RWPE1 (cell line): Measurements from ENCODE around the gene C10orf95.
"Not testable (repeated sequence)": the region's sequence is repeated elsewhere in the genome, so short reads cannot be mapped to it uniquely, and the experiment has no call there.

Experiments
- CTCF ChIA-PET: fragments of 350-600 bp; sonication (Branson Sonifier 250); formaldehyde crosslinking; extraction: SDS; loops from one replicate; lab custom pipeline; 2021; lab: Yijun Ruan, JAX
- POLR2A ChIA-PET: fragments of 400-600 bp; formaldehyde crosslinking; extraction: SDS; loops from one replicate; lab custom pipeline; 2020; ENCODE audit warnings: antibody characterized with exemption; ENCODE audit not compliant: low non-redundant PET; lab: Yijun Ruan, JAX
- DNase-seq: peaks from one replicate; pipeline ENCODE4 v3.0.0; 2012; ENCODE audit warnings: low spot score
- H3K27ac ChIP-seq: fragments of 450-650 bp; 2 replicates; pipeline ENCODE4 v1.5.1; 2017
- CTCF ChIP-seq: fragments of 450-650 bp; conservative IDR thresholded peaks from 2 replicates; pipeline ENCODE4 v1.5.1; 2017; ENCODE audit warnings: low read depth, mild to moderate bottlenecking

C10orf95 gene

GRCh38 chr10:102460836-102461186, 9.5 kb upstream of the C10orf95 start:
- DNase-seq = no peak
- POLR2A ChIA-PET = interaction anchor here (0.5 to 0.6 kb wide), 2 partner anchors 31 to 172 kb away, joined by 3 to 4 read pairs; no protein-coding TSS in a partner anchor
- CTCF ChIA-PET = interaction anchor here (0.6 to 2.1 kb wide), 7 partner anchors 18 to 384 kb away, joined by 3 to 11 read pairs (median 4); no protein-coding TSS in a partner anchor
- TF ChIP-seq CTCF = no peak
- H3K27ac ChIP-seq = peak overlapping the region; percentile 29

GRCh38 chr10:102458656-102459055, 7.3 kb upstream of the C10orf95 start:
- H3K27ac ChIP-seq = no peak overlapping the region
- TF ChIP-seq CTCF = no peak
- ChIA-PET POLR2A (no interaction called here), CTCF (no interaction called here)
- no peak for DNase-seq

GRCh38 chr10:102457591-102458150, 6.3 kb upstream of the C10orf95 start:
- ChIA-PET POLR2A (no interaction called here), CTCF (interaction anchor here (0.6 kb wide), 1 partner anchor 8 kb away, joined by 4 read pairs; no protein-coding TSS in a partner anchor)
- DNase-seq = no peak
- no peak for TF ChIP-seq CTCF
- H3K27ac ChIP-seq = no peak overlapping the region

GRCh38 chr10:102455893-102456471, 4.6 kb upstream of the C10orf95 start:
- no peak for TF ChIP-seq CTCF
- POLR2A ChIA-PET = no interaction called here
- CTCF ChIA-PET = interaction anchor here (0.6 kb wide), 1 partner anchor 56 kb away, joined by 4 read pairs; no protein-coding TSS in a partner anchor
- H3K27ac ChIP-seq = peak overlapping the region; percentile 79
- peak; percentile 59 for DNase-seq

GRCh38 chr10:102454662-102455487, 3.5 kb upstream of the C10orf95 start:
- CTCF ChIA-PET, DNase-seq, POLR2A ChIA-PET: not testable (repeated sequence)
- peak overlapping the region; percentile 58 for H3K27ac ChIP-seq

- peak overlapping the region; percentile 88 for H3K27ac ChIP-seq
- TF ChIP-seq CTCF = no peak
- ChIA-PET POLR2A (interaction anchor here (0.6 to 1.0 kb wide), 3 partner anchors 8 to 41 kb away, joined by 3 to 8 read pairs (median 4); no protein-coding TSS in a partner anchor), CTCF (interaction anchor here (0.6 to 0.9 kb wide), 3 partner anchors 13 to 287 kb away, joined by 3 to 4 read pairs (median 4); no protein-coding TSS in a partner anchor)
- no peak for DNase-seq
Observed at GRCh38 chr10:102453502-102453901, 2.2 kb upstream of the C10orf95 start.
